ENCODE data around the gene CACNA2D2. TPM values are rescaled to one million over a fixed set of nuclear protein-coding genes. Genes with fewer than 3 reads are reported as not detected.
A peak's percentile ranks its signal among the peaks of the same experiment; 100 is the strongest.

The CACNA2D2 gene
- total and polyA plus RNA-seq, 2 of the 13 experiments (the other 11 are each of a cell fraction or from before 2014, with no cell fraction given) = not detected

DNA sequence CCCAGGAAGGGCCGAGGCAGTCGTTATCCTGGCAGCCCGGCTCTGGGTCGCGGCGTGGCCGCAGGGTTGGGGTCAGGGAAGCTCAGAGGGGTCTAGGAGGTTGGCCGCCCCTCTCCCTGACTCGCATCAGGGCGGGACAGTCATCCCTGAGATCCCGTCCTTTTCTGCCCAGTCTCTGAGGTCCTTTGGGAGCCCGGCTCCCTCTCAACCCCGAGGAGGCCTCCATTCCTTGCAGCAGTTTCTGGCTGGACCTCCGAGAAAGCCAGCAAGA lies 181.4 kb downstream of the CACNA2D2 start (continued):
- TF ChIP-seq ARID3A (IDR thresholded peaks at IDR 0.05; ENCODE audit: low read depth, low read length) (no peak), ZNF263 (CRISPR knock-in tag; IDR thresholded peaks at IDR 0.05) (no peak), ZSCAN12 (CRISPR knock-in tag; IDR thresholded peaks at IDR 0.05) (no peak), ZNF619 (CRISPR knock-in tag; IDR thresholded peaks at IDR 0.05) (no peak), HIVEP1 (CRISPR knock-in tag; IDR thresholded peaks at IDR 0.05) (peak; percentile 19; the same call in 1 of the 2 replicates), NCOR1 (IDR thresholded peaks at IDR 0.05; ENCODE audit: borderline replicate concordance, low read length) (no peak; the same call in 1 of the 2 replicates), LRRFIP1 (CRISPR knock-in tag; conservative IDR thresholded peaks at IDR 0.05) (no peak), PAXIP1 (CRISPR knock-in tag; conservative IDR thresholded peaks at IDR 0.05) (no peak), ZNF180 (CRISPR knock-in tag; IDR thresholded peaks at IDR 0.05; ENCODE audit: borderline replicate concordance, low read depth) (no peak), HOXA3 (CRISPR knock-in tag; IDR thresholded peaks at IDR 0.05) (peak; percentile 8; the same call in 1 of the 2 replicates), BORCS8-MEF2B (CRISPR knock-in tag; IDR thresholded peaks at IDR 0.05) (0 out of 2 replicates have a peak, but pooled peaks have one; percentile 7), HNF1A (IDR thresholded peaks at IDR 0.05; ENCODE audit: low read depth) (no peak), HNF1A (CRISPR knock-in tag; IDR thresholded peaks at IDR 0.05; ENCODE audit: borderline replicate concordance) (no peak), FUBP1 (CRISPR knock-in tag; IDR thresholded peaks at IDR 0.05; ENCODE audit: borderline replicate concordance) (no peak), CBFB (CRISPR knock-in tag; IDR thresholded peaks at IDR 0.05) (no peak; the same call in 1 of the 2 replicates), MEF2D (CRISPR knock-in tag; IDR thresholded peaks at IDR 0.05) (no peak), EEA1 (CRISPR knock-in tag; IDR thresholded peaks at IDR 0.05; ENCODE audit: borderline replicate concordance) (0 out of 2 replicates have a peak, but pooled peaks have one; percentile 50)

Measured in HepG2 (cell line).